GM13977 (cell line): Measurements from ENCODE around the gene ZEB1.
A peak's percentile ranks its signal among the peaks of the same experiment; 100 is the strongest.

Source experiments
- DNase-seq: peaks from one replicate; pipeline ENCODE4 v3.0.0; 2012; ENCODE audit warnings: low spot score
- CTCF ChIP-seq: IDR thresholded peaks from 2 replicates; pipeline ENCODE4 v1.5.1; 2012; ENCODE audit warnings: mild to moderate bottlenecking, control low read depth; ENCODE audit not compliant: insufficient read depth; ENCODE audit errors: extremely low read depth, missing control alignments
- in situ Hi-C: fragments of 300-500 bp; cut with MboI; formaldehyde crosslinking; loops from one replicate; pipeline ENCODE4 v1.12.0; 2022; ENCODE audit warnings: low sequenced_read_pairs, low pct_unique_long_range_greater_than_20kb, mixed read lengths, inconsistent platforms; ENCODE audit not compliant: unreplicated experiment

ZEB1 gene

GRCh38 chr10:31322647-31323046 lies 3.6 kb downstream of the ZEB1 start:
- peak; percentile 22 for DNase-seq
- in situ Hi-C loops: no loop called here
- TF ChIP-seq CTCF: peak; percentile 47

DNA sequence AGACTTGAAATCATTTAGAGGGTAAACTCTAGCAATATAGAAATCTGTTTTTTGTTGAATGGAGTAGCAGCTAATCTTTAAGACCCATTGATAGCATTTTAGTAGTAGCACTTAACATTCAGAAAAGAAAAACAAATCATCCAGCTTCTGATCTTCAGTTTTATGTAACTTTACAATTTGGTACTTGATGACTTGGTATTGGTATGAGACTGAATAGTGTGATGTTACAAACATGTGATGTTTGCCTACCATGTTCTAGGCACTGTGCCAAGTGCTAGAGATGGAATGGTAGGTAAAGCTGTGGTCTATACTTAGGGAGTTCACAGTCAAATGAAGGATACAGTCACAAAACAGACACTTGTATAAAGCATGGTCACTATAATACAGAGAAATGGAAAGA lies 21.3 kb downstream of the ZEB1 start:
- TF ChIP-seq CTCF: no peak
- no peak for DNase-seq
- in situ Hi-C loops: no loop called here

DNA sequence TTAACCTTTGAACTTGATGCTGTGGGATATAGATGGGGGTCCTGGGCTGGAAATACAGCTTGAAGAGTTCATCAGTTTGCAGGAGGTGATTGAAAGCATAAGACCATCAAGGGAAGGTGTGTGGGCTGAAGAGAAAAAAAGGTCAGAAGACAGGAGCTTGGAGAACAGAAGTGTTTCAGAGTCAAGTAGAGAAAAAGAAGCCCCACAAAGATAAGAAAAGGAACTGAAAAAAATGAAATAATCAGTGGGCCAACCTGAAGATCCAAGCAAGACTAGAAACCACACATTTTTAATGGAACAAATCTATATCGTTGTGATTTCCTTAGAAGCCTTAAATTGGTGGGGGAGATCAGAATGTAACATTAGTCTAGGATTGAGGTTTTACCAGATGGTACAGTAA lies 22.5 kb downstream of the ZEB1 start:
- TF ChIP-seq CTCF: no peak
- DNase-seq: no peak
- in situ Hi-C loops: no loop called here

DNA sequence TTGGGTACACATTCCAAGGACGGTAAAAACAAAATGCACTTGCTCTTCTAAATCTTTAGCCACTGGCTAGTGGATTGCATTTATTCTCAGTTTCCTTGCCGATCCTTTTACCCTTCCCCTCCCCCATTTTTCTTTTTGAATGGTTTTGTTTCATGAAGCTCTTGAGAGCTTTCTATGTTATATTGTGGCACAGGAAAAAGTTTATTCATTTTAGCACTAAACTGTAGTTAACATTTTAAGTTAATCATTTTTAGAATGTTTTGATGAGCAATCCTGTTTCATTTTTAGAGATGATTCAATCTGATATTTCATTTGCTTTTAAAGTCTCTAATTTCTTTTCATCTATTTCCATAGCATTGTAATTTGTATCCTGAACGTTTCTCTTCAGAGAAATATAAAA lies 24.0 kb downstream of the ZEB1 start:
- no peak for TF ChIP-seq CTCF
- no peak for DNase-seq
- in situ Hi-C loops: no loop called here

DNA sequence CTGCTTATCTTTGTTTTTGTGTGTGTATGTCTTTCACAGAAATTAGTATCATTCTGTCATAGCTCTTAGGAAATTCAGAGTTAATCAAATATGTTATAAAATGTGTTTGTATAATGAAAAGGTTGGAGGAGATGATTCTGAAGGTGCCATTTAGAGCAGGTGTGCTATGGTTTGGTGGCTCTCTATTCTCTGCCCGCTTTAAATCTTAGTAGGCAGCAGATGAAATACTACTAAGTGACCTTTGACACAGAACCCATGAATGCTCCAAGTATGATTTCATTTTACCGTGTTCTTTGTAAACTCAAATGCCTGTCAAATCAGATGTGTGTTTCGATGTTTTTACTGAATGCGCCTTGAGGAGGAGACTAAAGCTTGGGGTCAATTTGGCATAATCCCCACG lies 24.5 kb downstream of the ZEB1 start:
- no peak for DNase-seq
- in situ Hi-C loops: no loop called here
- TF ChIP-seq CTCF: no peak

- no peak for TF ChIP-seq CTCF
- no peak for DNase-seq
- in situ Hi-C loops: no loop called here
Measured at GRCh38 chr10:31345886-31346285, 26.9 kb downstream of the ZEB1 start.

GRCh38 chr10:31346953-31347352 lies 27.9 kb downstream of the ZEB1 start:
- in situ Hi-C loops: no loop called here
- no peak for TF ChIP-seq CTCF
- no peak for DNase-seq
